ENCODE results near the gene KLHL1. TPM values are rescaled to one million over a fixed set of nuclear protein-coding genes. Genes with fewer than 3 reads are reported as not detected.

The KLHL1 gene
- total RNA-seq, 4 donors from 2014 or later = not detected

DNA sequence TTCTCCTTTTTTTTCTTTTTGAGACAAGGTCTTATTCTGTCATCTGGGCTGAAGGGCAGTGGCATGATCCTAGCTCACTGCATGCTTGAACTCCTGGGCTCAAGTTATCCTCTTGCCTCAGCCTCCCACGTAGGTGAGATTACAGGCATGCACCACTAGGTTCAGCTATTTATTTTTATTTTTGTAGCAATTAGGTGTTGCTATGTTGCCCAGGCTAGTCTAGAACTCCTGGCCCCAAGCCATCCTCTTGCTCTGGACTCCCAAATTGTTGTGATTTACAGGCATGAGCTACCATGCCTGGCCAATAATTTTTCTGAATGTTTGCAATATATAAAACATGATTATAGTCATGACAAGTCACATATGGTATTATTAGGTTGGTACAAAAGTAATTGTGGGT, 161.7 kb downstream of the KLHL1 start:
- Histone ChIP-seq H3K4me1 (no peaks in the 10 kb centered on the region), H3K36me3 (no peaks in the 10 kb centered on the region), H3K4me3 (no peak overlapping the region), H3K27me3 (no peaks in the 10 kb centered on the region), H3K27ac (no peak overlapping the region), H3K9me3 (no peaks in the 10 kb centered on the region)
- 24 to 37% methylated on average over 1 of the region's 1 CpG for WGBS, 2 donors
- no peak for TF ChIP-seq POLR2A (IDR thresholded peaks at IDR 0.05)
- TF ChIP-seq, protein P1, sequence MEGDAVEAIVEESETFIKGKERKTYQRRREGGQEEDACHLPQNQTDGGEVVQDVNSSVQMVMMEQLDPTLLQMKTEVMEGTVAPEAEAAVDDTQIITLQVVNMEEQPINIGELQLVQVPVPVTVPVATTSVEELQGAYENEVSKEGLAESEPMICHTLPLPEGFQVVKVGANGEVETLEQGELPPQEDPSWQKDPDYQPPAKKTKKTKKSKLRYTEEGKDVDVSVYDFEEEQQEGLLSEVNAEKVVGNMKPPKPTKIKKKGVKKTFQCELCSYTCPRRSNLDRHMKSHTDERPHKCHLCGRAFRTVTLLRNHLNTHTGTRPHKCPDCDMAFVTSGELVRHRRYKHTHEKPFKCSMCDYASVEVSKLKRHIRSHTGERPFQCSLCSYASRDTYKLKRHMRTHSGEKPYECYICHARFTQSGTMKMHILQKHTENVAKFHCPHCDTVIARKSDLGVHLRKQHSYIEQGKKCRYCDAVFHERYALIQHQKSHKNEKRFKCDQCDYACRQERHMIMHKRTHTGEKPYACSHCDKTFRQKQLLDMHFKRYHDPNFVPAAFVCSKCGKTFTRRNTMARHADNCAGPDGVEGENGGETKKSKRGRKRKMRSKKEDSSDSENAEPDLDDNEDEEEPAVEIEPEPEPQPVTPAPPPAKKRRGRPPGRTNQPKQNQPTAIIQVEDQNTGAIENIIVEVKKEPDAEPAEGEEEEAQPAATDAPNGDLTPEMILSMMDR (IDR thresholded peaks at IDR 0.05) = no peak
- no peak for DNase-seq
- intact Hi-C loops (cut with DNase I) = no loop called here

DNA sequence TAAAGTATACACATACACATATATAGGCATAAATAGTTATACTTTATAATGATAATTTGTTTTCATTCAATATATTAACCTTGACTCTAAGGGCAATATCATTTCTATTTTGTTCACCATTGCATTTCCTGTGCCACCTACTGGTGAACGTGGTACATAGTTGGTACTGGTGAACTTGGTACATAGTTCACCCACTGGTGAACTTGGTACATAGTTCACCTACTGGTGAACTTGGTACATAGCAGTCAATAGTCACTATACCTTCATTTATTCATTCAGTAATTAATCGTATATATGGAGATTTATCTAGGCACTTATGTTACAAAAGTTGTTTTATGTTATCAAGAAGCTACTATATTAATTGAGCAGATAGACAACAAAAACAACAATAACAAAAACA, 173.2 kb downstream of the KLHL1 start:
- H3K4me1 ChIP-seq = no peaks in the 10 kb centered on the region
- H3K27ac ChIP-seq = no peak overlapping the region
- TF ChIP-seq, protein P1 (IDR thresholded peaks at IDR 0.05) = no peak
- TF ChIP-seq POLR2A (IDR thresholded peaks at IDR 0.05) = no peak
- intact Hi-C loops (cut with DNase I) = no loop called here
- no peaks in the 10 kb centered on the region for H3K9me3 ChIP-seq
- WGBS, 2 donors = 53 to 69% methylated on average over 2 of the region's 2 CpGs
- no peak for DNase-seq
- no peaks in the 10 kb centered on the region for H3K36me3 ChIP-seq
- no peaks in the 10 kb centered on the region for H3K27me3 ChIP-seq
- no peak overlapping the region for H3K4me3 ChIP-seq

DNA sequence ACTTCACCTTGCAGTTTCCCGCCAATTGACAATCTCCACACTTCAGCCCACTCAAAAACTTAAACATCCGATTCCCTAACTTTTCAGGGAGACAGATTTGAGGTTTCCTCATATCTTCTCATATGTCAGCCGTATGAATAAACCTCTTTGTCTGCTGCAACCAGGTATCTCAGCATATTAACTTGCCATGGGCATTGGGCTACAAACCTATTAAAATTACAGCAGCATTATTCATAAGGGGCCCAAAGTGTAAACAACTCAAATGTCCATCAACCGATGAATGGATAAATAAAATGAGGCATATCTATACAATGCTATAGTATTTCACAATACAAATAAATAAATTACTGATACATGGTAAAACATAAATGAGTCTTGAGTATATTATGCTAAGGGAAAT, 180.0 kb downstream of the KLHL1 start:
- 84 to 93% methylated on average over 4 of the region's 4 CpGs for WGBS, 2 donors
- Histone ChIP-seq H3K4me3 (no peak overlapping the region), H3K27ac (no peak overlapping the region), H3K9me3 (peaks cover 0 to 6% (median 0%) of the 10 kb centered on the region in 3 donors), H3K36me3 (no peaks in the 10 kb centered on the region), H3K27me3 (no peaks in the 10 kb centered on the region), H3K4me1 (no peaks in the 10 kb centered on the region)
- no peak for TF ChIP-seq POLR2A (IDR thresholded peaks at IDR 0.05)
- TF ChIP-seq, protein P1 (IDR thresholded peaks at IDR 0.05) = no peak
- no peak for DNase-seq
- intact Hi-C loops (cut with DNase I) = no loop called here

DNA sequence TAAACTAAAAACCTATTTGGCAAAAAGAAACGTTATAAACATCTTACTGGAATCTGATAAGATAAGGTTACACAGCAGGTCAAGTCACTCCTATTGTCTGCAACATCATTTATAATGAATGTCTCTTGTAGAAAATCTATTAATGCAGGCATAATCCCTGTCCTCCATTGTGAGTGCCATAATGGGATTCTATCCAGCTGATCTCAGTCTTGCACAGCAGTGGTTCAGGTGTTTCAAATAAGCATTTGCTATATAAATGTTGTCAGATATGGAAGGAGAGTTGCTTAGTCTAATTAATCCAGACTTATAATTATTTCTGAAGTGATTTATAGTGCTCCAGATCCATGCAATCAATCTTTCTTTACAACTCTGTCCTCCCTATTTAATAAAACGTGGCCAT, 187.1 kb downstream of the KLHL1 start:
- Histone ChIP-seq H3K27ac (no peak overlapping the region), H3K4me3 (no peak overlapping the region), H3K4me1 (no peaks in the 10 kb centered on the region), H3K9me3 (peaks cover 0 to 6% (median 0%) of the 10 kb centered on the region in 3 donors), H3K27me3 (no peaks in the 10 kb centered on the region), H3K36me3 (no peaks in the 10 kb centered on the region)
- intact Hi-C loops (cut with DNase I) = no loop called here
- no peak for DNase-seq
- 12 to 15% methylated on average over 2 of the region's 2 CpGs for whole genome bisulfite sequencing, 2 donors
- TF ChIP-seq, protein P1 (IDR thresholded peaks at IDR 0.05) = no peak
- no peak for TF ChIP-seq POLR2A (IDR thresholded peaks at IDR 0.05)

DNA sequence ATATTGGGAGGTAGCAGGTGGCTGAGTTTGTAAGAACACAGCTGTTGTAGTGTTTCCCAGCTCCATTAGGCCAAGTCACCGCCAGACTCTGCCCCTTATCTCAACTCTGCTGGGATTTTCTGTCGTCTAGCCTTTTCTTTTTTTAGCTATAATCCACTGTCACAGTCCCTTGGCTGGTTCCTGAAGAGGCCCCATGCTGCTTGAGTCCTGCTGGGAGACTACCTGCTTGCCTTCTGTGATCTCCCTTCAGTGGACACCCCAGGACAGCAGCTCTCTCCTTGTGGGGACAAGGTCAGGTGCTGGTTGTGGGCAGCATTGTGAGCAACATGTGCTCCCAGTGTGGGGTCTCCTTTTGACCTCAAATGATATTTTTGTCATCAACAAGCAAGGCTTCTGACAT, 195.6 kb downstream of the KLHL1 start:
- no peak for DNase-seq
- no peaks in the 10 kb centered on the region for H3K36me3 ChIP-seq
- no peaks in the 10 kb centered on the region for H3K27me3 ChIP-seq
- TF ChIP-seq, protein P1 (IDR thresholded peaks at IDR 0.05) = no peak
- no peak for TF ChIP-seq POLR2A (IDR thresholded peaks at IDR 0.05)
- WGBS, 2 donors = 44 to 46% methylated on average over 2 of the region's 2 CpGs
- intact Hi-C loops (cut with DNase I) = no loop called here
- no peak overlapping the region for H3K27ac ChIP-seq
- no peaks in the 10 kb centered on the region for H3K9me3 ChIP-seq
- no peaks in the 10 kb centered on the region for H3K4me1 ChIP-seq
- H3K4me3 ChIP-seq = no peak overlapping the region
